ENCODE measurements around the gene PDE4D. TPM values are rescaled to one million over a fixed set of nuclear protein-coding genes. Genes with fewer than 3 reads are reported as not detected.
A peak's percentile ranks its signal among the peaks of the same experiment; 100 is the strongest.
"Not testable (repeated sequence)": the region's sequence is repeated elsewhere in the genome, so short reads cannot be mapped to it uniquely, and the experiment has no call there.

The PDE4D gene
- total and polyA plus RNA-seq, 4 donors = 12.8 to 167 (median 44.5) TPM

GRCh38 chr5:59764361-59764760 is 129.2 kb downstream of the PDE4D start:
- Histone ChIP-seq H3K27ac (ENCODE audit: low read depth in 1 of 2, low read length in 1 of 2) (no peak overlapping the region), H3K4me3 (no peak overlapping the region), H3K9ac (ENCODE audit: insufficient read depth in 1 of 2, low read length in 2 of 2) (no peak overlapping the region), H3K4me1 (ENCODE audit: control insufficient read depth in 5 of 5, insufficient read depth in 5 of 5, low read length in 5 of 5) (peaks cover 0 to 42% (median 9%) of the 10 kb centered on the region in 5 donors), H3K36me3 (ENCODE audit: control insufficient read depth in 4 of 4, insufficient read depth in 4 of 4, low read length in 4 of 4) (no peaks in the 10 kb centered on the region), H3K27me3 (ENCODE audit: control insufficient read depth in 3 of 3, insufficient read depth in 3 of 3, low read length in 2 of 3) (no peaks in the 10 kb centered on the region), H3K9me3 (ENCODE audit: control insufficient read depth in 4 of 4, insufficient read depth in 3 of 4, low read length in 3 of 4) (no peaks in the 10 kb centered on the region)
- no peak for ATAC-seq (ENCODE audit: insufficient read depth, low FRiP score)
- WGBS, 2 donors = 61 to 84% methylated on average over 3 of the region's 3 CpGs
- DNase-seq = no peak
- TF ChIP-seq CTCF (IDR thresholded peaks at IDR 0.05; ENCODE audit: control extremely low read depth, extremely low read depth) = no peak

GRCh38 chr5:59763541-59763940 is 130.0 kb downstream of the PDE4D start:
- peaks cover 0 to 40% (median 10%) of the 10 kb centered on the region in 5 donors for H3K4me1 ChIP-seq (ENCODE audit: control insufficient read depth in 5 of 5, insufficient read depth in 5 of 5, low read length in 5 of 5)
- H3K27me3 ChIP-seq (ENCODE audit: control insufficient read depth in 3 of 3, insufficient read depth in 3 of 3, low read length in 2 of 3) = no peaks in the 10 kb centered on the region
- H3K4me3 ChIP-seq = no peak overlapping the region
- no peak overlapping the region for H3K9ac ChIP-seq (ENCODE audit: insufficient read depth in 1 of 2, low read length in 2 of 2)
- 85 to 86% methylated on average over 2 of the region's 2 CpGs for WGBS, 2 donors
- no peaks in the 10 kb centered on the region for H3K9me3 ChIP-seq (ENCODE audit: control insufficient read depth in 4 of 4, insufficient read depth in 3 of 4, low read length in 3 of 4)
- TF ChIP-seq CTCF (IDR thresholded peaks at IDR 0.05; ENCODE audit: control extremely low read depth, extremely low read depth) = no peak
- no peak for DNase-seq
- ATAC-seq (ENCODE audit: insufficient read depth, low FRiP score) = no peak
- H3K36me3 ChIP-seq (ENCODE audit: control insufficient read depth in 4 of 4, insufficient read depth in 4 of 4, low read length in 4 of 4) = no peaks in the 10 kb centered on the region
- H3K27ac ChIP-seq (ENCODE audit: low read depth in 1 of 2, low read length in 1 of 2) = no peak overlapping the region

- H3K4me1 ChIP-seq (ENCODE audit: control insufficient read depth in 5 of 5, insufficient read depth in 5 of 5, low read length in 5 of 5) = peaks cover 0 to 40% (median 10%) of the 10 kb centered on the region in 5 donors
- not testable (repeated sequence) for ATAC-seq (ENCODE audit: insufficient read depth, low FRiP score); DNase-seq; H3K36me3 ChIP-seq (ENCODE audit: control insufficient read depth in 4 of 4, insufficient read depth in 4 of 4, low read length in 4 of 4); H3K9ac ChIP-seq (ENCODE audit: insufficient read depth in 1 of 2, low read length in 2 of 2); H3K27ac ChIP-seq (ENCODE audit: low read depth in 1 of 2, low read length in 1 of 2); H3K9me3 ChIP-seq (ENCODE audit: control insufficient read depth in 4 of 4, insufficient read depth in 3 of 4, low read length in 3 of 4); H3K27me3 ChIP-seq (ENCODE audit: control insufficient read depth in 3 of 3, insufficient read depth in 3 of 3, low read length in 2 of 3); H3K4me3 ChIP-seq
- 90 to 98% methylated on average over 5 of the region's 5 CpGs for WGBS, 2 donors
These were observed 131.3 kb downstream of the PDE4D start for GRCh38 chr5:59762232-59762631.

- DNase-seq (peak in 2 of 3 donors; percentile 67 to 68), ATAC-seq (ENCODE audit: insufficient read depth, low FRiP score) (peak; percentile 34)
- peaks cover 0 to 32% (median 10%) of the 10 kb centered on the region in 5 donors for H3K4me1 ChIP-seq (ENCODE audit: control insufficient read depth in 5 of 5, insufficient read depth in 5 of 5, low read length in 5 of 5)
- no peak overlapping the region for H3K4me3 ChIP-seq
- peak overlapping the region in 1 of 2 donors; percentile 21 for H3K27ac ChIP-seq (ENCODE audit: low read depth in 1 of 2, low read length in 1 of 2)
- no peak for TF ChIP-seq CTCF (IDR thresholded peaks at IDR 0.05; ENCODE audit: control extremely low read depth, extremely low read depth)
- WGBS, 2 donors = 37 to 45% methylated on average over 2 of the region's 2 CpGs
- no peaks in the 10 kb centered on the region for H3K36me3 ChIP-seq (ENCODE audit: control insufficient read depth in 4 of 4, insufficient read depth in 4 of 4, low read length in 4 of 4)
- no peaks in the 10 kb centered on the region for H3K27me3 ChIP-seq (ENCODE audit: control insufficient read depth in 3 of 3, insufficient read depth in 3 of 3, low read length in 2 of 3)
- H3K9ac ChIP-seq (ENCODE audit: insufficient read depth in 1 of 2, low read length in 2 of 2) = no peak overlapping the region
- H3K9me3 ChIP-seq (ENCODE audit: control insufficient read depth in 4 of 4, insufficient read depth in 3 of 4, low read length in 3 of 4) = no peaks in the 10 kb centered on the region
These were observed 132.7 kb downstream of the PDE4D start for GRCh38 chr5:59760785-59761348.

All from lung (tissue), 12 donors.